ENCODE measurements around the gene SCAMP2.

DNA sequence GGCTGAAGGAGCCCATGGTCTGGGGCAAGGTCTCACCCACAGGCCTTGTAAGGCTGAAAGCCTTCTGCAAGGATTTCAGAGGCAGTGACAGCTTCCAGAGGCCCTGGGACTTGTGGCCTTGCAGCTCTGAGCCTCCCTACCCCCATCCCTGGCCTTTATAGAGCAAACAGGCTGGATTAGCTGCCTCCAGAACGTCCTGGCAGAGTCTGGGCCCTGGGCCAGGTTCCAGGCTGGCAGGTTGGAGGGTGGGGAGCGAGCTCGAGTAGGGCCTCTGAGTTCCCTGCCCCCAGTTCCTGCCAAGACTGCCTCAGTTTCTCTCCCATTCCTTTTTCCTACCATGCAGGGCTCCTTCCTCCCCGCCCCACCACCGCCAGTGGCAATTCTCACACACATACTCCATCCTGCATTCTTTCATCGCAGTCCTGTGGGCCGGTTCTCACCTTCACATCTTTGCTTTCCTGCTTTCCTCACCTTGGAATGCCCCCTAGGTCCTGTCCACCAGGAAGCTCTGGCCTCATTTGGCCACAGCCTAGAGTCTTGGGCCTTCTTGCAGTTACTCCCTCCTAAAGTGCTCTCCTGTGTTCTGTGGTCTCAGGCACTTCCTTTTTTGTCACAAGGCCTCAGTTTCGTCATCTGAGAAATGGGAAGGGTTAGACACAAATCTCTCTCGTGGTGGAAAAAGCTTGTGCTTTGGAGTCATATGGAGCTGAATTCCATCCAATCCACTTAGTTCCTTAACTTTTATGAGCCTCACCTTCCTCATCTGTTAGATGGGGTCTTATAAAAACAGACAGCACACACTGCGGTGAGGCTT lies 57.8 kb downstream of the SCAMP2 start:
- TF ChIP-seq, protein P1, sequence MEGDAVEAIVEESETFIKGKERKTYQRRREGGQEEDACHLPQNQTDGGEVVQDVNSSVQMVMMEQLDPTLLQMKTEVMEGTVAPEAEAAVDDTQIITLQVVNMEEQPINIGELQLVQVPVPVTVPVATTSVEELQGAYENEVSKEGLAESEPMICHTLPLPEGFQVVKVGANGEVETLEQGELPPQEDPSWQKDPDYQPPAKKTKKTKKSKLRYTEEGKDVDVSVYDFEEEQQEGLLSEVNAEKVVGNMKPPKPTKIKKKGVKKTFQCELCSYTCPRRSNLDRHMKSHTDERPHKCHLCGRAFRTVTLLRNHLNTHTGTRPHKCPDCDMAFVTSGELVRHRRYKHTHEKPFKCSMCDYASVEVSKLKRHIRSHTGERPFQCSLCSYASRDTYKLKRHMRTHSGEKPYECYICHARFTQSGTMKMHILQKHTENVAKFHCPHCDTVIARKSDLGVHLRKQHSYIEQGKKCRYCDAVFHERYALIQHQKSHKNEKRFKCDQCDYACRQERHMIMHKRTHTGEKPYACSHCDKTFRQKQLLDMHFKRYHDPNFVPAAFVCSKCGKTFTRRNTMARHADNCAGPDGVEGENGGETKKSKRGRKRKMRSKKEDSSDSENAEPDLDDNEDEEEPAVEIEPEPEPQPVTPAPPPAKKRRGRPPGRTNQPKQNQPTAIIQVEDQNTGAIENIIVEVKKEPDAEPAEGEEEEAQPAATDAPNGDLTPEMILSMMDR (conservative IDR thresholded peaks at IDR 0.05 in 1 of 2, IDR thresholded peaks at IDR 0.05 in 1 of 2; ENCODE audit: low read depth in 1 of 2, low read length in 2 of 2): no peak
- TF ChIP-seq EZH2 (IDR thresholded peaks at IDR 0.05; ENCODE audit: low read length, missing control alignments): no peak
